Measurements from ENCODE around the gene GTF3C6. TPM values are rescaled to one million over a fixed set of nuclear protein-coding genes. Genes with fewer than 3 reads are reported as not detected.
"Not testable (repeated sequence)": the region's sequence is repeated elsewhere in the genome, so short reads cannot be mapped to it uniquely, and the experiment has no call there.

Gene GTF3C6
- total RNA-seq, 2 donors from 2014 or later: 72.0 to 85.7 TPM

- not testable (repeated sequence) for ATAC-seq; H3K9me3 Mint-ChIP-seq; DNase-seq (ENCODE audit: low spot score in 2 of 2)
- H3K36me3 Mint-ChIP-seq: peaks cover 12 to 66% of the 10 kb centered on the region in 2 donors
- H3K27ac Mint-ChIP-seq: peak overlapping the region in 1 of 2 donors; percentile 30
Observed at GRCh38 chr6:110962636-110963035, 4.1 kb downstream of the GTF3C6 start.

GRCh38 chr6:110965629-110966229 is 7.2 kb downstream of the GTF3C6 start:
- no peak overlapping the region for H3K27ac Mint-ChIP-seq

GRCh38 chr6:110968661-110969060 is 10.2 kb downstream of the GTF3C6 start:
- not testable (repeated sequence) for ATAC-seq; H3K27ac Mint-ChIP-seq; H3K9me3 Mint-ChIP-seq; DNase-seq (ENCODE audit: low spot score in 2 of 2)
- H3K36me3 Mint-ChIP-seq: peaks cover 0 to 28% of the 10 kb centered on the region in 2 donors

More at GRCh38 chr6:110965629-110966229, 7.2 kb downstream of the GTF3C6 start:
- DNase-seq (ENCODE audit: low spot score in 2 of 2) (no peak), ATAC-seq (no peak)
- peaks cover 0 to 46% of the 10 kb centered on the region in 2 donors for H3K36me3 Mint-ChIP-seq
- no peaks in the 10 kb centered on the region for H3K9me3 Mint-ChIP-seq

- ATAC-seq (no peak), DNase-seq (ENCODE audit: low spot score in 2 of 2) (no peak)
- no peak overlapping the region for H3K27ac Mint-ChIP-seq
- peaks cover 0 to 10% of the 10 kb centered on the region in 2 donors for H3K36me3 Mint-ChIP-seq
- H3K9me3 Mint-ChIP-seq: no peaks in the 10 kb centered on the region
Observed at GRCh38 chr6:110971468-110971867, 13.0 kb downstream of the GTF3C6 start.

- Mint-ChIP-seq H3K27ac (no peak overlapping the region), H3K9me3 (no peaks in the 10 kb centered on the region), H3K36me3 (peaks cover 0 to 25% of the 10 kb centered on the region in 2 donors)
- DNase-seq (ENCODE audit: low spot score in 2 of 2): no peak
- no peak for ATAC-seq
Observed at GRCh38 chr6:110976575-110976974, 18.1 kb downstream of the GTF3C6 start.

GRCh38 chr6:110979565-110980101 is 21.1 kb downstream of the GTF3C6 start:
- ATAC-seq (no peak), DNase-seq (ENCODE audit: low spot score in 2 of 2) (no peak)
- Mint-ChIP-seq H3K36me3 (peaks cover 19 to 42% of the 10 kb centered on the region in 2 donors), H3K27ac (no peak overlapping the region), H3K9me3 (no peaks in the 10 kb centered on the region)

GRCh38 chr6:110980227-110980626 is 21.7 kb downstream of the GTF3C6 start:
- Mint-ChIP-seq H3K36me3 (peaks cover 19 to 48% of the 10 kb centered on the region in 2 donors), H3K27ac (peak overlapping the region; percentile 62 to 99), H3K9me3 (no peaks in the 10 kb centered on the region)
- ATAC-seq: no peak
- DNase-seq (ENCODE audit: low spot score in 2 of 2): no peak

GRCh38 chr6:110980648-110981047 is 22.1 kb downstream of the GTF3C6 start:
- H3K27ac Mint-ChIP-seq: peak overlapping the region; percentile 99 to 100
- no peak for ATAC-seq
- no peaks in the 10 kb centered on the region for H3K9me3 Mint-ChIP-seq
- peaks cover 20 to 52% of the 10 kb centered on the region in 2 donors for H3K36me3 Mint-ChIP-seq
- DNase-seq (ENCODE audit: low spot score in 2 of 2): no peak

GRCh38 chr6:110981202-110981600 is 22.7 kb downstream of the GTF3C6 start:
- H3K9me3 Mint-ChIP-seq: no peaks in the 10 kb centered on the region
- ATAC-seq: no peak
- DNase-seq (ENCODE audit: low spot score in 2 of 2): no peak
- H3K27ac Mint-ChIP-seq: peak overlapping the region; percentile 99 to 100
- peaks cover 26 to 57% of the 10 kb centered on the region in 2 donors for H3K36me3 Mint-ChIP-seq

GRCh38 chr6:110990840-110991576 is 32.5 kb downstream of the GTF3C6 start:
- no peak for ATAC-seq
- Mint-ChIP-seq H3K9me3 (no peaks in the 10 kb centered on the region), H3K27ac (peak overlapping the region in 1 of 2 donors; percentile 37), H3K36me3 (peaks cover 4 to 19% of the 10 kb centered on the region in 2 donors)
- DNase-seq (ENCODE audit: low spot score in 2 of 2): no peak

- Mint-ChIP-seq H3K36me3 (peaks cover 5 to 8% of the 10 kb centered on the region in 2 donors), H3K9me3 (no peaks in the 10 kb centered on the region), H3K27ac (no peak overlapping the region)
- DNase-seq (ENCODE audit: low spot score in 2 of 2) (no peak), ATAC-seq (no peak)
Observed at GRCh38 chr6:110996691-110997090, 38.2 kb downstream of the GTF3C6 start.

- ATAC-seq (no peak), DNase-seq (ENCODE audit: low spot score in 2 of 2) (no peak)
- H3K27ac Mint-ChIP-seq: no peak overlapping the region
- peaks cover 11 to 14% of the 10 kb centered on the region in 2 donors for H3K36me3 Mint-ChIP-seq
- no peaks in the 10 kb centered on the region for H3K9me3 Mint-ChIP-seq
Observed at GRCh38 chr6:110999634-111000270, 41.2 kb downstream of the GTF3C6 start.

GRCh38 chr6:111002350-111002749 is 43.8 kb downstream of the GTF3C6 start:
- H3K36me3 Mint-ChIP-seq: peaks cover 11 to 19% of the 10 kb centered on the region in 2 donors
- no peaks in the 10 kb centered on the region for H3K9me3 Mint-ChIP-seq
- no peak for DNase-seq (ENCODE audit: low spot score in 2 of 2)
- peak overlapping the region in 1 of 2 donors; percentile 75 for H3K27ac Mint-ChIP-seq
- no peak for ATAC-seq

GRCh38 chr6:111011360-111012142 is 53.0 kb downstream of the GTF3C6 start:
- H3K27ac Mint-ChIP-seq: peak overlapping the region in 1 of 2 donors; percentile 1
- ATAC-seq (peak; percentile 37 to 40), DNase-seq (ENCODE audit: low spot score in 2 of 2) (peak in 1 of 2 donors; percentile 23)

GRCh38 chr6:111012143-111012452 is 53.6 kb downstream of the GTF3C6 start:
- DNase-seq (ENCODE audit: low spot score in 2 of 2): no peak
- H3K36me3 Mint-ChIP-seq: peaks cover 0 to 26% of the 10 kb centered on the region in 2 donors
- H3K9me3 Mint-ChIP-seq: no peaks in the 10 kb centered on the region
- peak overlapping the region in 1 of 2 donors; percentile 1 for H3K27ac Mint-ChIP-seq
- ATAC-seq: no peak

More at GRCh38 chr6:111011360-111012142, 53.0 kb downstream of the GTF3C6 start:
- Mint-ChIP-seq H3K9me3 (no peaks in the 10 kb centered on the region), H3K36me3 (peaks cover 0 to 26% of the 10 kb centered on the region in 2 donors)

GRCh38 chr6:111012520-111012919 is 54.0 kb downstream of the GTF3C6 start:
- ATAC-seq; DNase-seq (ENCODE audit: low spot score in 2 of 2); H3K9me3 Mint-ChIP-seq; H3K27ac Mint-ChIP-seq: not testable (repeated sequence)
- peaks cover 0 to 26% of the 10 kb centered on the region in 2 donors for H3K36me3 Mint-ChIP-seq

All from activated naive CD4-positive, alpha-beta T cell treated with anti-CD3 and anti-CD28 coated beads, Interleukin-2, amount 50 U/mL, for 72 hours (primary cell).